Keratinocyte (primary cell): ENCODE results near the gene CSTA.

Experiments used
- EZH2 ChIP-seq: IDR thresholded peaks from one replicate; pipeline ENCODE4 v1.6.1; 2012; ENCODE audit warnings: inconsistent platforms, mild to moderate bottlenecking, low read length, moderate library complexity
- TF ChIP-seq, protein P1 (sequence below), 3 experiments: IDR thresholded peaks in 1 of 3; conservative IDR thresholded peaks in 1 of 3; optimal IDR thresholded peaks in 1 of 3; 2 replicates in 2 of 3; 3 replicates in 1 of 3; pipeline versions ENCODE3 to v1.5.1; 2011; ENCODE audit warnings: low read length in 3 of 3, mild to moderate bottlenecking in 3 of 3, moderate library complexity in 2 of 3, control low read depth in 1 of 3, inconsistent platforms in 1 of 3; ENCODE audit not compliant: insufficient read depth in 2 of 3; ENCODE audit errors: extremely low read depth in 1 of 3

DNA sequence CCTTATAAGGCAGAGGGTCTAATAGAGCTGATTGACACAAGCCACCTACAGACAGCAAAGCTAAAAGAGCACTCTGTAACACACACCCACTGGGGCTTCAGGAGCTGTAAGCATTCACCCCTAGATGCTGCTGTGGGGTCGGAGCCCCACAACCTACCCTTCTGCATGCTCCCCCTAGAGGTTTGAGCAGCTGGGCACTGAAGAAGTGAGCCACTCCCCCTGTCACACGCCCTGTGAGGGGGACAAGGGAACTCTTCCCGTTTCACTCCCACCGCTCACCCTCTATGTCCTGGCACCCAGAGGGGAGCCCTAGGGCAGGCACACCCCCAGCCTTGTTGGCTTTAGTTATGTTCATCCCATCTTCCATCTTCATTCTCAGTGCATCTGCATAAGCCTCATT lies 9.4 kb upstream of the CSTA start:
- TF ChIP-seq, protein P1, sequence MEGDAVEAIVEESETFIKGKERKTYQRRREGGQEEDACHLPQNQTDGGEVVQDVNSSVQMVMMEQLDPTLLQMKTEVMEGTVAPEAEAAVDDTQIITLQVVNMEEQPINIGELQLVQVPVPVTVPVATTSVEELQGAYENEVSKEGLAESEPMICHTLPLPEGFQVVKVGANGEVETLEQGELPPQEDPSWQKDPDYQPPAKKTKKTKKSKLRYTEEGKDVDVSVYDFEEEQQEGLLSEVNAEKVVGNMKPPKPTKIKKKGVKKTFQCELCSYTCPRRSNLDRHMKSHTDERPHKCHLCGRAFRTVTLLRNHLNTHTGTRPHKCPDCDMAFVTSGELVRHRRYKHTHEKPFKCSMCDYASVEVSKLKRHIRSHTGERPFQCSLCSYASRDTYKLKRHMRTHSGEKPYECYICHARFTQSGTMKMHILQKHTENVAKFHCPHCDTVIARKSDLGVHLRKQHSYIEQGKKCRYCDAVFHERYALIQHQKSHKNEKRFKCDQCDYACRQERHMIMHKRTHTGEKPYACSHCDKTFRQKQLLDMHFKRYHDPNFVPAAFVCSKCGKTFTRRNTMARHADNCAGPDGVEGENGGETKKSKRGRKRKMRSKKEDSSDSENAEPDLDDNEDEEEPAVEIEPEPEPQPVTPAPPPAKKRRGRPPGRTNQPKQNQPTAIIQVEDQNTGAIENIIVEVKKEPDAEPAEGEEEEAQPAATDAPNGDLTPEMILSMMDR (optimal IDR thresholded peaks at IDR 0.05 in 1 of 3, IDR thresholded peaks at IDR 0.05 in 1 of 3, conservative IDR thresholded peaks at IDR 0.05 in 1 of 3; ENCODE audit: extremely low read depth in 1 of 3, insufficient read depth in 2 of 3, low read length in 3 of 3) = no peak
- no peak for TF ChIP-seq EZH2
